ENCODE data around the gene PRR5L. TPM values are rescaled to one million over a fixed set of nuclear protein-coding genes. Genes with fewer than 3 reads are reported as not detected.
A peak's percentile ranks its signal among the peaks of the same experiment; 100 is the strongest.

The PRR5L gene
- total and polyA plus RNA-seq, 9 of the 15 experiments (the other 6 are each of a cell fraction or from before 2014, with no cell fraction given) = 0.11 to 0.60 (median 0.36) TPM; not detected in 2

- no peaks in the 10 kb centered on the region for H4K20me1 ChIP-seq (replicated peaks; ENCODE audit: control insufficient read depth, insufficient read depth, low read length)
- H3K9ac ChIP-seq (ENCODE audit: insufficient read depth in 1 of 2, low read depth in 2 of 2, low read length in 2 of 2) = peak overlapping the region; percentile 86 to 97
- H3K4me1 ChIP-seq (replicated peaks in 1 of 2; ENCODE audit: control insufficient read depth in 2 of 2, insufficient read depth in 2 of 2, low read length in 2 of 2) = peaks cover 0 to 4% of the 10 kb centered on the region in 2 experiments; a peak in 3 of 5 replicates
- in situ Hi-C loops (cut with MboI) (no loop called here), intact Hi-C loops (cut with micrococcal nuclease) (loop anchor here (5.0 kb wide), 1 partner anchor 162 kb away; no protein-coding TSS in a partner anchor)
- no peak for ATAC-seq
- ChIA-PET CTCF (ENCODE audit: low intra/inter-chr PET ratio) (no interaction called here), POLR2A (interaction anchor here (1.0 kb wide), 1 partner anchor 218 kb away, joined by 3 read pairs; no protein-coding TSS in a partner anchor)
- H3K4me3 ChIP-seq = peak overlapping the region; percentile 92
- H2AFZ ChIP-seq (ENCODE audit: low read depth, low read length) = peak overlapping the region; percentile 98
- H3K27me3 ChIP-seq (ENCODE audit: control insufficient read depth in 2 of 2, insufficient read depth in 2 of 2, low read length in 2 of 2) = no peaks in the 10 kb centered on the region
- H3K79me2 ChIP-seq (ENCODE audit: control insufficient read depth, insufficient read depth, low read length) = peaks cover 37% of the 10 kb centered on the region
- BruUV-seq (replicated peaks) = TSS peak; percentile 80
- H3K9me3 ChIP-seq (replicated peaks; ENCODE audit: control insufficient read depth, insufficient read depth, low read depth, low read length) = no peaks in the 10 kb centered on the region; the same call in 1 of the 2 replicates
- TF ChIP-seq CC2D1A (IDR thresholded peaks at IDR 0.05) = no peak
- TF ChIP-seq, protein P1, sequence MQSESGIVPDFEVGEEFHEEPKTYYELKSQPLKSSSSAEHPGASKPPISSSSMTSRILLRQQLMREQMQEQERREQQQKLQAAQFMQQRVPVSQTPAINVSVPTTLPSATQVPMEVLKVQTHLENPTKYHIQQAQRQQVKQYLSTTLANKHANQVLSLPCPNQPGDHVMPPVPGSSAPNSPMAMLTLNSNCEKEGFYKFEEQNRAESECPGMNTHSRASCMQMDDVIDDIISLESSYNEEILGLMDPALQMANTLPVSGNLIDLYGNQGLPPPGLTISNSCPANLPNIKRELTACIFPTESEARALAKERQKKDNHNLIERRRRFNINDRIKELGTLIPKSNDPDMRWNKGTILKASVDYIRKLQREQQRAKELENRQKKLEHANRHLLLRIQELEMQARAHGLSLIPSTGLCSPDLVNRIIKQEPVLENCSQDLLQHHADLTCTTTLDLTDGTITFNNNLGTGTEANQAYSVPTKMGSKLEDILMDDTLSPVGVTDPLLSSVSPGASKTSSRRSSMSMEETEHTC (IDR thresholded peaks at IDR 0.05) = no peak
- TF ChIP-seq ZNF175 (CRISPR knock-in tag; IDR thresholded peaks at IDR 0.05; ENCODE audit: low read depth) = no peak
- TF ChIP-seq ZNF3 (CRISPR knock-in tag; IDR thresholded peaks at IDR 0.05) = no peak
- no peak for TF ChIP-seq ZFPM2 (CRISPR knock-in tag; IDR thresholded peaks at IDR 0.05)
- no peak for TF ChIP-seq ZFP36 (IDR thresholded peaks at IDR 0.05; ENCODE audit: low read depth, low read length, partially characterized antibody)
- TF ChIP-seq, protein P2, sequence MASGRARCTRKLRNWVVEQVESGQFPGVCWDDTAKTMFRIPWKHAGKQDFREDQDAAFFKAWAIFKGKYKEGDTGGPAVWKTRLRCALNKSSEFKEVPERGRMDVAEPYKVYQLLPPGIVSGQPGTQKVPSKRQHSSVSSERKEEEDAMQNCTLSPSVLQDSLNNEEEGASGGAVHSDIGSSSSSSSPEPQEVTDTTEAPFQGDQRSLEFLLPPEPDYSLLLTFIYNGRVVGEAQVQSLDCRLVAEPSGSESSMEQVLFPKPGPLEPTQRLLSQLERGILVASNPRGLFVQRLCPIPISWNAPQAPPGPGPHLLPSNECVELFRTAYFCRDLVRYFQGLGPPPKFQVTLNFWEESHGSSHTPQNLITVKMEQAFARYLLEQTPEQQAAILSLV (tag; IDR thresholded peaks at IDR 0.05) = no peak
- no peak for TF ChIP-seq HMG20A (CRISPR knock-in tag; conservative IDR thresholded peaks at IDR 0.05)
- TF ChIP-seq ZNF717 (CRISPR knock-in tag; IDR thresholded peaks at IDR 0.05) = no peak
- TF ChIP-seq NFIX (CRISPR knock-in tag; IDR thresholded peaks at IDR 0.05; ENCODE audit: low read depth) = no peak
- no peak for DNase-seq (ENCODE audit: extremely low read depth in 1 of 4, low spot score in 3 of 4)
- H3K9me1 ChIP-seq (ENCODE audit: control insufficient read depth, insufficient read depth, low read length) = no peaks in the 10 kb centered on the region
- peaks cover 7% of the 10 kb centered on the region; the same call in 1 of the 3 replicates for H3K36me3 ChIP-seq (ENCODE audit: control insufficient read depth, insufficient read depth, low read length)
- peak overlapping the region; percentile 95 for H3K4me2 ChIP-seq (ENCODE audit: insufficient read depth, low read length)
- no peak for FAIRE-seq
- 8% methylated on average over 8 of the region's 8 CpGs for WGBS (ENCODE audit: insufficient coverage, low coverage, missing lambda C conversion rate)
- H3K27ac ChIP-seq (ENCODE audit: extremely low read depth, low read depth, low read length) = peak overlapping the region; percentile 92
Observed at GRCh38 chr11:36510594-36510942, 214.5 kb downstream of the PRR5L start.

All from K562 (cell line).